Stimulated activated CD4-positive, alpha-beta T cell treated with anti-CD3 and anti-CD28 coated beads, Interleukin-15, amount 100 ng/mL, for 48 hours (primary cell): ENCODE results near the gene MYOM3.

Source experiments
- DNase-seq, 2 donors: peaks; one replicate each; pipeline ENCODE4 v3.0.0-alpha.2; 2020; ENCODE audit warnings: low read depth in 2 of 2

The MYOM3 gene

GRCh38 chr1:24114753-24115152, 2.8 kb upstream of the MYOM3 start:
- no peak for DNase-seq

GRCh38 chr1:24113641-24114033, 1.7 kb upstream of the MYOM3 start:
- DNase-seq: no peak

GRCh38 chr1:24111262-24111995, 506 bp downstream of the MYOM3 start:
- no peak for DNase-seq

- DNase-seq: no peak
These were observed 1.2 kb downstream of the MYOM3 start for GRCh38 chr1:24110642-24111261.

GRCh38 chr1:24109686-24110475, 2.1 kb downstream of the MYOM3 start:
- no peak for DNase-seq

- DNase-seq: no peak
These were observed 2.8 kb downstream of the MYOM3 start for GRCh38 chr1:24109166-24109483.

- DNase-seq: no peak
These were observed 3.4 kb downstream of the MYOM3 start for GRCh38 chr1:24108334-24109165.

GRCh38 chr1:24107462-24108138, 4.3 kb downstream of the MYOM3 start:
- no peak for DNase-seq

GRCh38 chr1:24105368-24106160, 6.4 kb downstream of the MYOM3 start:
- DNase-seq: no peak

GRCh38 chr1:24104854-24105253, 7.1 kb downstream of the MYOM3 start:
- DNase-seq: no peak

GRCh38 chr1:24103879-24104278, 8.1 kb downstream of the MYOM3 start:
- DNase-seq: no peak

GRCh38 chr1:24103408-24103807, 8.5 kb downstream of the MYOM3 start:
- no peak for DNase-seq

- no peak for DNase-seq
These were observed 9.0 kb downstream of the MYOM3 start for GRCh38 chr1:24102961-24103360.

- no peak for DNase-seq
These were observed 9.9 kb downstream of the MYOM3 start for GRCh38 chr1:24101796-24102586.

GRCh38 chr1:24100945-24101737, 10.8 kb downstream of the MYOM3 start:
- DNase-seq: no peak

GRCh38 chr1:24098943-24099638, 12.8 kb downstream of the MYOM3 start:
- DNase-seq: no peak

GRCh38 chr1:24098102-24098501, 13.8 kb downstream of the MYOM3 start:
- no peak for DNase-seq

- DNase-seq: no peak
These were observed 14.3 kb downstream of the MYOM3 start for GRCh38 chr1:24097663-24098062.

GRCh38 chr1:24096739-24097103, 15.2 kb downstream of the MYOM3 start:
- DNase-seq: no peak
